EL (cell line): ENCODE results near the gene ADGRB3.
"Not testable (repeated sequence)": the region's sequence is repeated elsewhere in the genome, so short reads cannot be mapped to it uniquely, and the experiment has no call there.

Experiments used
- DNase-seq: peaks from one replicate; pipeline ENCODE4 v3.0.0-alpha.2; 2016

ADGRB3 gene

DNA sequence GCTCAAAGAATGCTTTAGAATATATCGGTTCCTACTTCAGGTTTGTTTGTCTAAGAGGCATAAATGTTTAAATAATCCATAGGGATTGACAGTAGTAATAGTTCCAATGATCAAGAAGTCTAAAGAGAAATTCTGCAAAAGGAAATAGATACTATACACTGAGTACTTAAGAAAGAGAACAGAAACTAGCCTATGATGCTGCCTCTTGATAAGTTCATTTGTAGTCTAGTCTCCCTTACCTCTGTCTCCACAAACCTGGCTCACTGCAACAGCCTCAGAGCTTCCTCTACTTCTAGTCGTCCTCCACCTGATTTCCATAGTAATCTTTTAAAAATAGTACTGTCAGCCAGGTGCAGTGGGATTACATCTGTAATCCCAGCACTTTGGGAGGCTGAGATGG lies 650.0 kb downstream of the ADGRB3 start:
- DNase-seq: no peak

DNA sequence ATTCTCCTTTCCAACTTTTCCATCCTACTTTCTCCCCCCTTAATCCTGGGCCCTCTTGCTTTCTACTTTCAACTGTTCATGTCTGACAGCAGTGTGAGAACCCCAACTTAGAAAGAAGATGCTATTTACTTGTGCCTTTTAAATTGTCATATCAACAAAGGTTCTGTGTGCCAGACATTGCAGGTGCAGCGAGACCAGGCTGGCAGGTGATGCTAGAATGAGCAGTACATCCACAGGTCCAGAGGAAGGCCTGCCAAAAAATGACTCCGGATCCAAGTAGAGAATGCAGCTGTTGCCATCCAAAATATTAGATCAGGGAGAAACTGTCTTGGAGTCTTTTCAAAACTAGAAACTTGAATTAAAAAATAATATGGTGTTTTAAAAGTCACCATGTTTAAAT lies 651.2 kb downstream of the ADGRB3 start:
- no peak for DNase-seq

DNA sequence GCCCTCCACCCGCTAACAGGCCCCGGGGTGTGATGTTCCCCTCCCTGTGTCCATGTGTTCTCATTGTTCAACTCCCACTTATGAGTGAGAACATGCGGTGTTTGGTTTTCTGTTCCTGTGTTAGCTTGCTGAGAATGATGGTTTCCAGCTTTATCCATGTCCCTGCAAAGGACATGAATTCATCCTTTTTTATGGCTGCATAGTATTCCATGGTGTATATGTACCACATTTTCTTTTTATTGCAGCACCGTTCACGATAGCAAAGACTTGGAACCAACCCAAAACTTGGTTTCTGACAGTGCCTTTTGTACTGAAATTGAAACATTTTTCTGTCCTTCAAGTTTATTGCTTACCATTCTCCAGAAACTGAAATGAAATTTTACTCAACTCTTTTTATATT lies 653.1 kb downstream of the ADGRB3 start:
- not testable (repeated sequence) for DNase-seq

DNA sequence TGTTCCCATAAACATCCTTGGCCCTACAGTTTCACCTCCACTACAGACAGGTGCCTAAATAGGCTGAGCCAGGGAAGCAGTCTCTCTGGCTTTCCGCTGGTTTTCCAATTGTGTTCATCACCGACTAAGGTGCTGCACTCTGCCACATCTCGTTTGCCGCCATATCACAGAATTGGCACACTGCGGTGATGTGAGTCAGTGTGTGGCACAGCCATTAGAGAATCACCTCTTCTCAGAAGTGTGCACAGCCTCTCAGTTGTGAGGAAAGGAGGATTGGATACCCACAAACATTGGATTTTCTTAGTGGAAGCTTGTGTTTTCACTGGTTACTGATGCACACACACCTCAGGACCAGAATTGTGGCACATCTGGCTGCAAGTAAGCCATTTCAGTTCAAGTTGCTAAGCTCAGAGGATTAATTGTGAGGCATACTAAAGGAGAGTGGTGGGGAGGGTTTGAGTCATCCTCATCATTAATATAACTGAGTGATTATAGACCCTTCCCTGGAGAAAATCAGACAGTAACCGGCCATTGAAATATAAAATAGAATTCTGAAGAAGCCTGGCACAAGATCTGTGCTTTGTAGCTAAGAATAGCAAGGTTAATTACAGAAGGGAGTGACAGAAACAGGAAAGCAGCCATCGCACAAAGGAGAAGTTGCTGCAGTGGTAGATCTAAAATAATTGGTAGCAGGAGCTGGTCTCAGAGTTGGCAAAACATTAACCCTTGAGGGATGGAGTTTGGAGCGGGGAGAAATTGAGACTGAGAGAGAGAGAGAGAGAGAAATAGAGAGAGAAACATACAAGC lies 654.8 kb downstream of the ADGRB3 start:
- no peak for DNase-seq

DNA sequence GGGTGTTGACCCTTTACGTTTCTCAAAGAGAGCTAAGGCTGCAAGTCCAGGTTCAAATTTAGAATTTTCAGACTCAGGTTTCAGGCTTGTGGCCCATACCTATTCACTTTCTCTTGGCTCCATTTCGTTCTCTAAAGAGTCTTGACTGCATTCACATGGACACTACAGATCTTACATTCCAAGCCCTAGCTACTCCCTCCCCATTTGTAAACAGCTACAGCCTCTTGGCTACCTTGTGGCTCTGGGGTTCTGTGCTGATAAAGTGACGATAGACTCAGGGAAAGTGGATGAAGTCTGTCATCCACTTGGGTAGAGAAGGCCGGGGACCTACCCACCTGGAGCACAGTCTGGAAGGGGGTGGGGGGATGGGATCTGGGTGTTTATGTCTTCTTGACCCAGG lies 658.4 kb downstream of the ADGRB3 start:
- no peak for DNase-seq

DNA sequence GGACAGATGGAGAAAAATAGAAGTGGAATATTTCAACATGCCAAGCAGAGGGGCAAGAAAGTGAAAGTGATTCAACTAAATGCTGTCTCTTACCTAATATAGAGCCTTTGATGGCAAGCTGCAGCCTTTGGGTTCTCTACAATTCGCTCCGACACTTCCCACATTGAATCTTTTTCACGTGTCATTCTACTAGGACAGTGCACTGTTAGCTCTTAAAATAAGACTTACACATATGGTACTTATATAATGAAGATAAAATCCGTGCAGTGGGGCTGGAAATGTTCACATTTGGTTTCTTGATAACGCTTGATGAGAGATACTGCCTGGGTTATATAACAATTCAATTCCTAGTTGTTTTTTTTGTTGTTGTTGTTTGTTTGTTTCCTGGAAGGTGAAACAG lies 659.3 kb downstream of the ADGRB3 start:
- no peak for DNase-seq

DNA sequence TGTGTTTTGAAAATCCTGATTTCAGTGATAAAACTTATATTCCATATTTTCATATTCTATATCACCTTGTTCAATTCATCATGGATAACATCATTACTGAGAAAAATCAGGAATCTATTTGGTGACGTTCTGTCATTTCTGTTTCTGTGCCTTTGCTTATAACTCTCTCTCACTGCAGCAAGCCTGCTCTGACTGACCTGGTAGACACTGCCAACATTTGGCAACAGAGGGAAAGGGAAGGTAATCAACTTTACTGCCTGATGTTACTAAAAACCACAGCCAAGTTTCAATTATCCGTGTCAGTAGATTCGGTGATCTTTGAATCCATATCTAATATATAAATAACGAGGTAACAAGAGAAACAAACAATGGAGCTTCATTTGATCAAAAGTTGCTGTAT lies 659.8 kb downstream of the ADGRB3 start:
- DNase-seq: no peak

DNA sequence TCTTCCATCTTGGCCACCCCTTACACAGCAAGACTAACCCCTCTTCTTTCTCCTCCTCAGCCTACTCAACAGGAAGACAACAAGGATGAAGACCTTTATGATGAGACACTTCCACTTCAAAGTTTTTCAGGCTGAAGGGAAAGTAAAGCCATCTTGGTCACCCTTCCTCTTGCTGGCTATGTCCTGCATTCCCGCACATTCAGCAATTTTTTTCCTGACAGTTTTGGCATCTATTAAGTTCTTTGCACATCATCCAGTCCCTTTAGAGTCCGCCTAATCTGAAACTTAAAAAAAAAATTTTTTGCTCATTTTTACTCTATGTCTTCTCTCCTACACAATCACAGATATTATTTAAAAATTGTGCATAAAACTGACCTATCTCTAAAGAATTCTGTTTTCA lies 668.3 kb downstream of the ADGRB3 start:
- DNase-seq: no peak

DNA sequence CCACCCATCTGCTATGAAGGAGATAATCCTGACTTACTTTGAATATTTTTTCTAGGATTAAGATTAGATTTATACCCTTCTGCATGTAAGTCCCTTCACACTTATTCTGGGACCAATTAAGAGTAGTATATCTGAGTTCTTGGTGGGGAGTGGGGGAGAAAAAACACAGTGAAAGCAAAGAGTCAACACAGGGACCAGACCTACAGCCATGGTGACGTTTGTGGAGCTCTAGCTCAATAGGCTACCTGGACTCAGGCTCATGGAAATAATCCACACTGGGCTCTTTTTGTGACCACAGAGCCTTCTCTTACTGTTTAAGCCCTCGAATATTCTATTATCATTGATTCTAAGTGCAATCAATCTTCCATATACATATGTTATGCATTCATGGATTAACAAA lies 670.4 kb downstream of the ADGRB3 start:
- no peak for DNase-seq

DNA sequence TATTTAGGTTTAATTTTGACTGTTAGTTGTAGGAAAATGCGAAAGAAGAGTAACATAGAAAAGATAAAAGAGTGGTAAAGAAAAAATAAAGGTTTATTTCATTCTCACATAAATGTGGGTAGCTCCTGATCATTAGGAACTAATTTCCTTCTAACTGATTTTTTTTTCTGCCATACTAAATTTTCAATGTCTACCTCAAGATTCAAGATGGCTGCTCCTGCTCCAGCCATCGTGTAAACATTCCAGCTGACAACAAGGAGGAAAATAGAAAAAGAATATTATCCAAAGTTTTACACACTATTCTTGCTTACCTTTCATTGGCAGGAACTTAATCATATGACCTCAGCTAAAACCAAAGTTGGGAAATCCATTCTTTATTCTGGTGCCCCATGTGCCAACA lies 673.5 kb downstream of the ADGRB3 start:
- no peak for DNase-seq

DNA sequence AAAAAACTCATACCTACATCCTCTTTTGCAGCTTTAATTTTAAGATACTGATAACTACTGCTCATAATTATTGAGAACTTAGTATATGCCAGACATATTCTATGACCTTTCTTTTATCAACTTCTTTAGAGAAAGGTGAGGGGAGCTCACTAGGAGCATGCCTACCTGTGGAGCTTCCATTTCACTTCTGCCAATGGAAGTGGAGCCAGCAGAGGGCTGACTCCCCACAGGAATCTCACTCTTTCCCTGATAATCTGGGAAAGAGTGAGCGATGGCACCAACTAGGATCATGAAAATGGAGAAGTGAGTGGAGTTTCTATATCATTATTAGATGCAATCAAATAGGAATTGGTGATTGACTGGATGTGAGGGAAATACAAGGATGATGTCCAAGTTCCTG lies 676.8 kb downstream of the ADGRB3 start:
- DNase-seq: no peak

DNA sequence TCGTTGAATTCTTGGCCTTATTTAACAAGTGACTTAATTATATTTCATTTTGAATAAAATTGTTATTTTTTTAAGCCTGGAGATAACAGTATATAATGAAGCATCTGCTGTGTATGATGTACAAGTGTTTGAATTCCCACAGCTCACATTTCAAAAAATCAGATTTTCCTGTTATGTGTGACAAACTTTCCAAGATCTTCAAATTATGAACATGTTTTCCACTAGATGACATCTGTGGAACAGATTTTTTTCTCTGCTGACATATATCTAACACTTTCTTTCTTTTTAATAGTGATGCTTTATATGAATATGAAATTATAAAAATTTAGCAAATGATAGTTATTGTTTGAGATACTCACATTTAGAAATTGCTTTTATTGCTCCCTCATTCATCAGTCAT lies 678.9 kb downstream of the ADGRB3 start:
- no peak for DNase-seq

DNA sequence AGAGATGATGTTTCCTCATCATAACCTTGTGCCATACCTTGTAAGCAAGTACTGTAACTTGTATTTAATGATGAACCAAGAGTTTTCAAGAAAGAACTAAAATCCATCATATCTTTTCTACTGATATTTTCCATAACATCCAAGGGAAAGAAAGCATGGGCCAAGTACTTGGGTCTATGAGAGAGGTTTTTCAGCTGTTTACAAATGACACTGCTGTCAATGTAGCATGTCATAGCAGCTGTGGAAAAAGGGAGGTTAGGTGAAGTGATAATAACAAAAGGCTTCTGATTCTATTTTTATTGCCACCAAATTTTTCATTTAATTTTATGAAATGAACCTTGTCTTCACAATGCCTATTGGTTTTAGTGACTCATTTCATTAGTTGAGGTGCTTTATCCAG lies 679.4 kb downstream of the ADGRB3 start:
- no peak for DNase-seq

DNA sequence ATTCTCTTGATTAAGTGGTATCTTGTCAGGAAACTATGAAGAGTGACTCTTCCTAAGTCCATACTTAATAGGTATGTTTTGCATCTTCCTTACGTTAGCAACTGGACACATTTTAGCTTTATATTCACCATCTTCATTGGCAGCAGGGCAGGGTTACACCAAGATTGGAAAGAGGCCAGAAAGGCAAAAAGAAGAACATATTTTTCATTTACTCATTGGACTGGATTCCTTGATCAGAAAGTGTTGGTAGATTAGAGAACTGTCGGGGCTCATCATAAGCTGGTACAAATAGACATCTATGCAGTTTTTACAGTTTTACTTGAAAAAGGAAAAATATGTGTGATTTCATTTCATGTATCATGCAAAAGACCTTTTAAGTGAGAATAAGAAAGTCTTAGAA lies 696.8 kb downstream of the ADGRB3 start:
- no peak for DNase-seq

DNA sequence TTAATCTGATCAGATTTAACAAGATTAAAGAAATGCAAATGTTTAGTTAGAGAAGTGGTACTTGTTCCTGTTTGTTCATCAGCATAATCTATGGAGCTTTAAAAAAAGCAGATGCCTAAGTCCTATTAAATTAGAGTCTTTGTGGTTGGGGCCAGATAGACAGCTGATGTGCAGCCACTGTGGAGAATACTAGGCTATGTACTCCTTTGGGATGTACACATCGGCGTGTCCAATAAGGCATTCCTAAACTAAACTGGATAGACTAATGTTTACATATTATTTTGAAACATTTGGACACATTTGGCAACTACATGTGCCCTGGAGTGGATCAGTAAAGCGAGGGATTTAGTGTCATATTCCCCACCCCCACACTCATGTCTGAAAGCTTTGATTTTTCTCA lies 702.2 kb downstream of the ADGRB3 start:
- no peak for DNase-seq

DNA sequence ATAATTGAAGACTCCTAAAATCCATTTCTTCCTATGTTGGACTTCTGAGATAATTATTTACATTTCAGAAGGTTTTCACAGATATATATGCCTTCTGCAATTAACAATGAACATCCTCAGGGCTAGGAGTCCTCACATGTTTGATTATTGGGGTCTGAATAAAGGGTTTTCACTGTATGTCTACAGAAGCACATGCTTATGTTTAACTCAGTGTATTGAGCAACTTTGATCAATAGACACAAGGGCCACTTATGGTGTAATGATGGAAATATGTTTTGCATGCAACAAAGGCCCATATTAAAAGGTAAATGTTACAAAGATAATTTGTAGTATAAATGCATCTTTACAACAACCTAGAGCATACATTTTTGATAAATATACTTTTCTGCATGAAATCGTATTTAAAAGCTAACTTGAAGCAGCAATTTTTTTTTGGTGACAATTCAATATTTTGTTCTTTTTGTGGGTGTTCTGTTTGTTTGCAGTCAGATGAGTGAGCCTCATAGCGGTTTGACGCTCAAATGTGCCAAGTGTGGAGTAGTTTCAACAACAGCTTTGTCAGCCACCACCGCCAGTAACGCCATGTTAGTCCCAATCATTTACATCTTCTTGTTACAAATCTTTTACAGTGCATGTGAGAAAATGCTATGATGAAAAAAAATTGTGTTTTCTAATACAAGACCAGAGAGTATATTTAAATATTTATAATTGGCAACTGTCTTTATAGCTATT lies 703.5 kb downstream of the ADGRB3 start:
- no peak for DNase-seq

DNA sequence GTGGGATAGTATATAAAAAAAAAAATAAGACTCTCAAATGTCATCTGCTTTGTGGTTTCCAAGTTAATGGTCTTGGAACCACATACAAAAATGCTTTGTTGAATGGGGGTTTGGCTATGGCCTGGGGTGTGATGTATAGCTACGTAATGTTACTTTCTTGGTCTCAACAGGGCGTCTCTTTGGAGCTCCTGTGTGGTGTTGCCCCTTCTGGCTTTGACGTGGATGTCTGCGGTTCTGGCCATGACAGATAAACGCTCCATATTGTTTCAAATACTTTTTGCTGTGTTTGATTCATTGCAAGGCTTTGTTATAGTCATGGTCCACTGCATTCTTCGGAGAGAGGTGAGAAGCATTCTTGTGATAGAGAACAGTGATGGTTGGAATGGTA lies 704.1 kb downstream of the ADGRB3 start:
- no peak for DNase-seq

DNA sequence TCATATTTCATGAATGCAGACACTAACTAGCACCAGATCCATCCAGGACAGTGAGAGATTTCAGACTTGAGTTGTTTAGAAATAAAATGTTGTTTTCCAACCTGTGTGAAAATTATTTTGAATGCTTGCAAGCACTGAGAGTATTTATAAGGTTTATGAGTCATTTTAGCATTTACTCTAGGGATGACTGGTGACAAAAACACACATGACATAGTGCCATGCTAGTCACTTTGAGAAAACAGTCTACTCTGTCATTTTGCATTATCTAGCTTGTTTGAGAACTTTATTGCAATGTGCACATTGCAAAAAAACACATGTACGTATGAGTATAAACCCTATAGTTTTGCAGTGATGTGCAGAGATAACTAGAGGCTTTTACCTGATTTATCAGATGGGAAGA lies 705.1 kb downstream of the ADGRB3 start:
- no peak for DNase-seq

DNA sequence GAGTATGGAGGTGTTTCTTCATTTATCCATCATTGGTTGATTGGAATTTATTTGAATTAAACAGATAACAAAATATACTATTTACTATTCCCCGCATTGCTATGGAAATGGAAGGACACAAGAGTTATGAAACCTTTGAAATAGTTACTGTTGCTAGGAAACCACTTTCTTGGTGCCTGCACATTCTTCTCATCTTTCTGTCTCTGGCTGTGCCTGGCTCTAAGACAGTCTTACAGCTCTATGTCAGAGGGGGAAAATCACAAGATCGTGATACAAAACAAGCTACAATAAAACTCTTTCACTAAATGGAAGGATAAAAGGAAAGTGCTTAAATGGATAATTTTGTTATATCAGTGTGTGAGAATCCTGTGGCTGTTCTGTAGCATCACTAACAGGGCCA lies 708.8 kb downstream of the ADGRB3 start:
- no peak for DNase-seq

DNA sequence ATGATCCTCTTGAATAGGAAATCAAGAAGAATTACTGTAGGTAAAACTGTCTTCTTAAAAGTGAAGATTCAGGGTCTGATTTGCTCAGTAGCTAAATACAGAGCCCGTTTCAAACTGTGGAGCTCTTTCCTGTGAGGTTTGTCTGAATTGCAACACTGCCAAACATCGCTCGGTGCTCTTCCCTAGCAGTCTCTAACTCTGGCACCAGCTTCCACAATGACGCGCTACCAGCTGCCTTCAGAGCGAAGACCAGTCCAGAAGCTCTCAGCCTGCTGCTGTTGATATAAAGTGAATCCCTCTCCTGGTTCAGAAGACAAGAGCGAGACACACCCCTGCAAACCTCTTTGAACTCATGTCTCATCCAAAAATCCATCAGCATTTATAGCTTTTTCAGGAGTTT lies 714.7 kb downstream of the ADGRB3 start:
- no peak for DNase-seq

DNA sequence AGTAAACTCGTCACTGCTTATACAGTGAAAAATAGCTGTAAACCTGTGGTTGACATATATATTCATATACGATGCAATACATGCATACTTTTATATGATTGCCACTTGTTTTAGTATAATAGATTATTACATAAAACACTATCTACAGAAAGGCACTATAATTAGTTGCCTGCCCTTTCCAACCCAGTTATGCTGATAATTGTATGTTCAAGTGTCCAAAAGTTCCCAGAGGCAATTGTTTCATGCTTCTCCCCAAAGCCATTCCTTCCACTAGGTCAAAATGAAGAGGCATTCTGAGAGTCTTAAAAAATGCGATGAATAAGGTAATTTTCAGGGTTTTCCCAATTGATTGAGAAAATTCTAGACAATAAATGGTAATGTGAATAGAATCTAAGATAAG lies 727.1 kb downstream of the ADGRB3 start:
- DNase-seq: no peak

DNA sequence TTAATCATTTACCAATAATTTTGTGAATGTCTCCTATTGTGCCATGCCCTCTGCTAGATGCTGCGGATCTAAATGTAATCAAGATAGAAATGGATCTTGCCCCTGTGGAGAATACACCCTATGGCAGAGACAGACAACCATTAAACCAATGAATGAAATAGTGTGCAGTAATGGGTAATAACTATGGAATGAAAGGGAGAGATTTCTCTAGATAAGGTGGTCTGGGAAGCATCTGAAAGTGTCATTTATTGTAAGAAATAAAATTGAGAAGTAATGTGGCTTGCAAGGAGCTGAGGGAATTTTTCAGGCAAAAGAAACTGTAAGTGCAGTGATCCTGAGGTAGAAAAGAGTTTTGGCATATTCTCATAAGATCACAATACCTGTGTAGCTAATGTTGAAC lies 731.7 kb downstream of the ADGRB3 start:
- DNase-seq: no peak

DNA sequence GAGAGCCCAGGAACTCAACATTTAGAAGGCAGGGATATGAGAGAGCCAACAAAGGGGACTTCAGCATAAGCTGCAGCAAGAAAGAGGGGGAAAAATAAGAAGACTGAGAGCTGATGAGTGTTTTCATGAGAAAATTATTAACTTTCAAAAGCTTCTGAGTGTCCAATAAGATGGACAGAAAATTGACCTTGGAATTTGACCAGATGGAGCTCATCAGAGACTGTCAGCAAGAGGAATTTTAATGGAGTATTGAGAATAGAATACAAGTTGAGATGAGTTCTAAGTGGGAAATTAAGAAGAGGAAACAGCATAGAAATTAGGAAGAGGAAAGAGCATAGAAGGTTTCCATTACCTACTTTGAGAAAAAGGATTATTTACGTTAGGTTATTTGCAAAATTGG lies 733.5 kb downstream of the ADGRB3 start:
- DNase-seq: no peak

DNA sequence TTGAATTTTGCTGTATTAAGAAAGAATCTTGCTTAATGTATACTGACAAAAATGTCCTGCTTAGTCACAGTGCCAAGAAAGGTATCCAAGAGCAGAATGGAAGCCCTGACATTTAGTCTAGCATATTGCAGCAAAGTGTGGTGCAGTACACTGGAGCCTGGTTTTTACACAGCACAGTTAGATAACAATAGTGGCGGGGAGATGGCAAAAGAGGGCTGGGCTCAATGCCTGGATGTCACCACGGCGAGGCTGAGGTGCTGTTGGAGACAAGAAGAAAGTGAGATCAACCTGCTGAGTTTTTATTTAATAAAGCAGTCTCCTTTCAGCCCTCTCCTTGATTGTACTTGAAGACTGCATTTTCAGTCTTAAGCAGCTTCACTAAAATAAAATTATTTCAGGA lies 735.7 kb downstream of the ADGRB3 start:
- DNase-seq: no peak

DNA sequence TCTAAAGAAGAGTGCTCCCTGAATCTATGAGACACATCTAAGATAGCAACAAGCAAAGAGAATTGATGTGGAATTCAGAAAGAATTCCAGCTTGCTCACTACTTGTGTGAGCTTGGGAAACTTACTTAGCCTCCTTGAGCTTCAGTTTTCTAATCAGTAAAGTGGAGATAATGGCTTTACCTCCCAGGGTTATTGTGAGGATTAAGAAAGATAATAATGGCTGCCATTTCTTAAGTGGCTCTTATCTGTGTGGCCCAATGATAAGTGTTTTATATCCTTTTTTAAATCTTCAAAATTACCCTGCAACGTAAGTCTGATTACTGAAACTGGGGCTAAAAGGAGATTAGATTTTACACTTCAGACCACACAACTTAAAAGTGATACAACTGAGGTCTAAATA lies 743.2 kb downstream of the ADGRB3 start:
- no peak for DNase-seq
